ENCODE data around the gene CA10.
A peak's percentile ranks its signal among the peaks of the same experiment; 100 is the strongest.

The CA10 gene

GRCh38 chr17:52145476-52145875 is 13.0 kb downstream of the CA10 start:
- no peak for DNase-seq

GRCh38 chr17:52143542-52143941 is 15.0 kb downstream of the CA10 start:
- DNase-seq = no peak

- DNase-seq = no peak
These were observed 17.9 kb downstream of the CA10 start for GRCh38 chr17:52140601-52141000.

- DNase-seq = no peak
These were observed 19.8 kb downstream of the CA10 start for GRCh38 chr17:52138752-52139151.

GRCh38 chr17:52138350-52138749 is 20.2 kb downstream of the CA10 start:
- no peak for DNase-seq

GRCh38 chr17:52136166-52136565 is 22.3 kb downstream of the CA10 start:
- no peak for DNase-seq

- DNase-seq = no peak
These were observed 23.9 kb downstream of the CA10 start for GRCh38 chr17:52134641-52135040.

- no peak for DNase-seq
These were observed 29.8 kb downstream of the CA10 start for GRCh38 chr17:52128721-52129120.

- DNase-seq = no peak
These were observed 33.5 kb downstream of the CA10 start for GRCh38 chr17:52124993-52125392.

GRCh38 chr17:52124561-52124960 is 34.0 kb downstream of the CA10 start:
- DNase-seq = no peak

- DNase-seq = no peak
These were observed 38.0 kb downstream of the CA10 start for GRCh38 chr17:52120465-52120864.

- DNase-seq = no peak
These were observed 47.5 kb downstream of the CA10 start for GRCh38 chr17:52110923-52111581.

- DNase-seq = peak; percentile 16 to 36
These were observed 51.8 kb downstream of the CA10 start for GRCh38 chr17:52106638-52107261.

GRCh38 chr17:52106072-52106471 is 52.4 kb downstream of the CA10 start:
- DNase-seq = no peak

GRCh38 chr17:52105591-52105990 is 52.9 kb downstream of the CA10 start:
- DNase-seq = no peak

- no peak for DNase-seq
These were observed 62.5 kb downstream of the CA10 start for GRCh38 chr17:52096056-52096455.

- DNase-seq = no peak
These were observed 74.3 kb downstream of the CA10 start for GRCh38 chr17:52084176-52084575.

GRCh38 chr17:52079496-52079895 is 79.0 kb downstream of the CA10 start:
- DNase-seq = no peak

GRCh38 chr17:52071712-52072111 is 86.8 kb downstream of the CA10 start:
- no peak for DNase-seq

- DNase-seq = no peak
These were observed 93.7 kb downstream of the CA10 start for GRCh38 chr17:52064791-52065211.

GRCh38 chr17:52049496-52049895 is 109.0 kb downstream of the CA10 start:
- no peak for DNase-seq

GRCh38 chr17:52049051-52049450 is 109.5 kb downstream of the CA10 start:
- no peak for DNase-seq

GRCh38 chr17:52048137-52048898 is 110.2 kb downstream of the CA10 start:
- no peak for DNase-seq

- no peak for DNase-seq
These were observed 111.4 kb downstream of the CA10 start for GRCh38 chr17:52047086-52047485.

Data from hippocampal formation (tissue), 2 donors.